VCaP (cell line): Measurements from ENCODE around the gene ENPP3.

Experiments
- H3K27ac ChIP-seq: fragments of 450-650 bp; 2 replicates; pipeline ENCODE4 v1.5.1; 2017
- CTCF ChIP-seq: fragments of 450-650 bp; conservative IDR thresholded peaks from 2 replicates; pipeline ENCODE4 v1.5.1; 2017; ENCODE audit warnings: mild to moderate bottlenecking, moderate library complexity

The ENPP3 gene

GRCh38 chr6:131727868-131728267 is 90.8 kb downstream of the ENPP3 start:
- H3K27ac ChIP-seq, result no peak overlapping the region
- no peak for TF ChIP-seq CTCF

DNA sequence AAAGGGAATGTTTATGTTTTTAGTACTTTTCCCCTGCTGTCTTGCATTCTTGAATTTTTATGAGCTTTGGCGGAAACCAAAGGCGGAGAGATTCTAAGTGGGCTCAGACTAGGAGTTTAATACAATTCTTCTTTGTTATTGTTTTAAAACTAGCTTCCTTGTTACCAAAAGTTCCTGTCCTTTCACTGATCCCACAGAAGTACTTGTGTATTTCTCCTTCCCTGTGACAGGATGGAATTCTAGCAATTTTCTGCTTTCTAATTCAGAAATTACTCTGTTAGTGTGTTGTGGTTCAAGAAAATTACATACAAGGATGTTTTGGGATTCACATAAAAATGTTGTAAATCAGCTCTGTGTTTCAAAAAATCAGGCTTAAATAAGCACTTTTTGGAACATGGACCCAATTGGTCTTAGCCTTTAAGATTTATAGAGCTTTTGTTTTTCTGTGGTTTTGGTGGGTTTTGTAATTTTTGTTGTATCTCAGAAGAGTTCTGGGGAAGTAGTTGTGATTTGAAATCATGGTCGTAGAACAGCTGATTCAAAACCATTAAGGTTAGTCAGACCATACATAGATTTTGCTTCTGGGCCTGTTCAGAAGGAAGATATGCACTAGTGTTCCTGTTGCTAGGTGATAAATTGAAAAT is 91.3 kb downstream of the ENPP3 start:
- H3K27ac ChIP-seq, result no peak overlapping the region
- TF ChIP-seq CTCF, result no peak

DNA sequence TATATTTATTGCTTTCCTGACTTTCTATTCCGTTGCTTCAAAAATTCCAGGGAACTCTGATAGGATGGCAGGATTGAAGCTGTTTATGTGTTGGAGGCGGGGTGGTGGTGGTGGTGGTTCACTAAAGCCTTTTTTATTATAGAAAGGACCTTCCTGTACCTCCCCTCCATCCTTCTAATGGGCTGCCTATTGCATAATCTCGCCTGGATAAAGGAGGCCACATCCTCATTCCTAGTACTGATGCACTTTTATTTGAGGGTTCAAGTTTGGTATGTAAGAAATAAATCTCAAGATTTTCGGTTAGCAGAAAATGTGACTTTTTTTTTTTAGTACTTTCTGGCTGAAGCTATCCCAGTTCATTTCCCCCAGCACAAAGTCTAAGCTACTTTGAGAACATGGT is 92.4 kb downstream of the ENPP3 start:
- no peak for TF ChIP-seq CTCF
- no peak overlapping the region for H3K27ac ChIP-seq

DNA sequence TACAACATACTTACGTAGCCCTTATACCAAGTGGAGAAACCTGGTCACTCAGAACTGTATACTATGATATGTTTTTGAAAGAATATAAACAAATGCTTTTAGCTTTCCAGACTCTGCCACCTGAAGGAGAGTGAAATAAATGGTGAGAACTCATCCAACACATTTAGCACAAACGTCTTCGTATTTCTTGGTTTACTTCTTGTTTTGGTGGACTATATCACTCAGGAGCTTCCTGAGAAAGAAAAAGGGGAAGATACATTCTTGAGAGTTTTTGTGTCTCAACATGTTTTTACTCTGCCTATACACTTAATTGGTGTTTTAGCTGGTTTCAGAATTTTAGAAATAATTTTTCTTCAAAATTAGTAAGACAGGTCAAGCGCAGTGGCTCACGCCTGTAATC is 93.2 kb downstream of the ENPP3 start:
- no peak for TF ChIP-seq CTCF
- no peak overlapping the region for H3K27ac ChIP-seq

GRCh38 chr6:131731224-131731623 is 94.1 kb downstream of the ENPP3 start:
- no peak for TF ChIP-seq CTCF
- H3K27ac ChIP-seq, result no peak overlapping the region

- TF ChIP-seq CTCF, result no peak
- H3K27ac ChIP-seq, result no peak overlapping the region
These were observed 96.4 kb downstream of the ENPP3 start for GRCh38 chr6:131733376-131734016.

DNA sequence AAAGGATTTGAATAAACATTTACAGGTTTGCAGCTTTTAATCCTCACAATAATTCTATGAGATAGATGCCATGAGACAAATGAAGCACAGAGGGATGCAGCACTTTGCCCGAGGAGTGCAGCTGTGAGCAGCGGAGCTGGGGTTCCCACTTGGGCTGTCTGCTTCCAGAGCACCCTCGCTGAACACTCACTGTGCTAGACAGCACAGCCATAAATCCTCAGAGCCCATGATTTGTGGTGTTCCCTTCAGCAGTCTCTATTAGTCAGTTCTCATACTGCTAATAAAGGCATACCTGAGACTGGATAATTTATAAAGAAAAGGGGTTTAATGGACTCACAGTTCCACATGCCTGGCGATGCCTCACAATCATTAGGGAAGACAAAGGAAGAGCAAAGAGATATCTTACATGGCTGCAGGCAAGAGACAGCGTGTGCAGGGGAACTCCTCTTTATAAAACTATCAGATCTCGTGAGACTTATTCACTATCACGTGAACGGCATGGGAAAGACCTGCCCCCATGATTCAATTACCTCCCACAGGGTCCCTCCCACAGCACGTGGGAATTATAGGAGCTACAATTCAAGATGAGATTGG is 99.0 kb downstream of the ENPP3 start:
- TF ChIP-seq CTCF, result no peak
- no peak overlapping the region for H3K27ac ChIP-seq
